Activated CD8-positive, alpha-beta memory T cell treated with anti-CD3 and anti-CD28 coated beads, Interleukin-2, amount 10 ng/mL, durations not matched to agents 7 days and 5 days (primary cell): ENCODE measurements around the gene GCSH. TPM values are rescaled to one million over a fixed set of nuclear protein-coding genes. Genes with fewer than 3 reads are reported as not detected.
"Not testable (repeated sequence)": the region's sequence is repeated elsewhere in the genome, so short reads cannot be mapped to it uniquely, and the experiment has no call there.

ENCODE experiments used
- ATAC-seq: fragments of 150-1000 bp; cut with Tn5 transposase; one replicate; pipeline ENCODE4 v1.10.0; 2021; ENCODE audit warnings: moderate library complexity
- CTCF ChIA-PET: fragments of 350-600 bp; sonication (Branson Sonifier 250); formaldehyde crosslinking; loops from one replicate; lab custom pipeline; 2021; ENCODE audit warnings: antibody characterized with exemption; lab: Charles Lee
- DNase-seq: peaks from one replicate; pipeline ENCODE4 v3.0.0-alpha.2; 2020
- H3K27ac Mint-ChIP-seq: one replicate; pipeline ENCODE4 v1.8.0; 2021; ENCODE audit warnings: mild to moderate bottlenecking, mixed read lengths
- H3K27me3 Mint-ChIP-seq: one replicate; pipeline ENCODE4 v1.8.0; 2021; ENCODE audit warnings: mixed read lengths
- H3K36me3 Mint-ChIP-seq: one replicate; pipeline ENCODE4 v1.8.0; 2021; ENCODE audit warnings: mild to moderate bottlenecking, mixed read lengths
- H3K4me1 Mint-ChIP-seq: one replicate; pipeline ENCODE4 v1.8.0; 2021; ENCODE audit warnings: mixed read lengths
- H3K4me3 Mint-ChIP-seq: one replicate; pipeline ENCODE4 v1.8.0; 2021; ENCODE audit warnings: mild to moderate bottlenecking, moderate library complexity, mixed read lengths
- H3K9me3 Mint-ChIP-seq: one replicate; pipeline ENCODE4 v1.8.0; 2022; ENCODE audit warnings: low read depth, mixed read lengths
- total RNA-seq, 2 experiments: library from RNA; stranded (reverse); gene quantifications; one replicate each; pipeline ENCODE4 v1.2.3, GENCODE V29; 2021

Gene GCSH
- total RNA-seq, 2 experiments from 2014 or later: 7.1 to 12.1 TPM

- H3K4me3 Mint-ChIP-seq: no peak overlapping the region
- CTCF ChIA-PET: no interaction called here
- H3K27me3 Mint-ChIP-seq: peaks cover 3% of the 10 kb centered on the region
- no peak for DNase-seq
- no peaks in the 10 kb centered on the region for H3K9me3 Mint-ChIP-seq
- no peak overlapping the region for H3K27ac Mint-ChIP-seq
- H3K36me3 Mint-ChIP-seq: no peaks in the 10 kb centered on the region
- H3K4me1 Mint-ChIP-seq: no peaks in the 10 kb centered on the region
- ATAC-seq: no peak
Measured at GRCh38 chr16:81121474-81121990, 25.3 kb upstream of the GCSH start.

GRCh38 chr16:81117436-81117835, 21.2 kb upstream of the GCSH start:
- no peaks in the 10 kb centered on the region for H3K36me3 Mint-ChIP-seq
- H3K27me3 Mint-ChIP-seq: peaks cover 6% of the 10 kb centered on the region
- no peak for ATAC-seq
- no peaks in the 10 kb centered on the region for H3K9me3 Mint-ChIP-seq
- no peak overlapping the region for H3K27ac Mint-ChIP-seq
- no peak overlapping the region for H3K4me3 Mint-ChIP-seq
- CTCF ChIA-PET: no interaction called here
- H3K4me1 Mint-ChIP-seq: no peaks in the 10 kb centered on the region
- no peak for DNase-seq

GRCh38 chr16:81116285-81116684, 20.1 kb upstream of the GCSH start:
- Mint-ChIP-seq H3K4me3 (no peak overlapping the region), H3K27ac (no peak overlapping the region), H3K27me3 (peaks cover 6% of the 10 kb centered on the region), H3K4me1 (no peaks in the 10 kb centered on the region), H3K36me3 (no peaks in the 10 kb centered on the region), H3K9me3 (no peaks in the 10 kb centered on the region)
- ATAC-seq: no peak
- DNase-seq: no peak
- CTCF ChIA-PET: interaction anchor here (0.6 kb wide), 1 partner anchor 90 kb away, joined by 3 read pairs; no protein-coding TSS in a partner anchor

- Mint-ChIP-seq H3K27me3 (peaks cover 5% of the 10 kb centered on the region), H3K27ac (no peak overlapping the region), H3K9me3 (no peaks in the 10 kb centered on the region), H3K4me1 (peaks cover under 1% of the 10 kb centered on the region), H3K4me3 (no peak overlapping the region), H3K36me3 (no peaks in the 10 kb centered on the region)
- CTCF ChIA-PET: no interaction called here
- ATAC-seq (no peak), DNase-seq (no peak)
Measured at GRCh38 chr16:81112453-81112852, 16.3 kb upstream of the GCSH start.

GRCh38 chr16:81109274-81109673, 13.1 kb upstream of the GCSH start:
- H3K4me1 Mint-ChIP-seq, H3K9me3 Mint-ChIP-seq, H3K27me3 Mint-ChIP-seq, H3K4me3 Mint-ChIP-seq, H3K36me3 Mint-ChIP-seq, ATAC-seq, DNase-seq, H3K27ac Mint-ChIP-seq, CTCF ChIA-PET: not testable (repeated sequence)

GRCh38 chr16:81107511-81107910, 11.3 kb upstream of the GCSH start:
- Mint-ChIP-seq H3K4me1 (peaks cover 4% of the 10 kb centered on the region), H3K9me3 (no peaks in the 10 kb centered on the region), H3K27ac (no peak overlapping the region), H3K36me3 (no peaks in the 10 kb centered on the region), H3K4me3 (no peak overlapping the region), H3K27me3 (peaks cover 4% of the 10 kb centered on the region)
- DNase-seq (no peak), ATAC-seq (no peak)
- CTCF ChIA-PET: no interaction called here

GRCh38 chr16:81106826-81107503, 10.8 kb upstream of the GCSH start:
- no peak for DNase-seq
- Mint-ChIP-seq H3K9me3 (no peaks in the 10 kb centered on the region), H3K27ac (no peak overlapping the region), H3K4me1 (peaks cover 4% of the 10 kb centered on the region), H3K36me3 (no peaks in the 10 kb centered on the region), H3K27me3 (peaks cover 4% of the 10 kb centered on the region), H3K4me3 (no peak overlapping the region)
- no peak for ATAC-seq
- CTCF ChIA-PET: no interaction called here

- Mint-ChIP-seq H3K27ac (no peak overlapping the region), H3K4me3 (no peak overlapping the region), H3K4me1 (peaks cover 4% of the 10 kb centered on the region), H3K9me3 (no peaks in the 10 kb centered on the region), H3K36me3 (no peaks in the 10 kb centered on the region), H3K27me3 (peaks cover 4% of the 10 kb centered on the region)
- CTCF ChIA-PET: no interaction called here
- DNase-seq (no peak), ATAC-seq (no peak)
Measured at GRCh38 chr16:81105946-81106345, 9.8 kb upstream of the GCSH start.

GRCh38 chr16:81101702-81102101, 5.5 kb upstream of the GCSH start:
- ATAC-seq: no peak
- no peak overlapping the region for H3K27ac Mint-ChIP-seq
- CTCF ChIA-PET: no interaction called here
- H3K4me1 Mint-ChIP-seq: peaks cover under 1% of the 10 kb centered on the region
- no peaks in the 10 kb centered on the region for H3K27me3 Mint-ChIP-seq
- no peaks in the 10 kb centered on the region for H3K36me3 Mint-ChIP-seq
- no peak for DNase-seq
- no peak overlapping the region for H3K4me3 Mint-ChIP-seq
- H3K9me3 Mint-ChIP-seq: no peaks in the 10 kb centered on the region

GRCh38 chr16:81099958-81100357, 3.8 kb upstream of the GCSH start:
- CTCF ChIA-PET: no interaction called here
- no peak overlapping the region for H3K4me3 Mint-ChIP-seq

GRCh38 chr16:81097230-81097629, 1.0 kb upstream of the GCSH start:
- CTCF ChIA-PET: interaction anchor here (0.8 to 1.2 kb wide), 2 partner anchors 61 to 217 kb away, joined by 3 to 4 read pairs; partner anchors contain the start of genes ATMIN and GAN
- Mint-ChIP-seq H3K27ac (no peak overlapping the region), H3K9me3 (peaks cover 2% of the 10 kb centered on the region), H3K36me3 (peaks cover 3% of the 10 kb centered on the region), H3K4me3 (no peak overlapping the region), H3K4me1 (peaks cover 12% of the 10 kb centered on the region), H3K27me3 (no peaks in the 10 kb centered on the region)
- no peak for DNase-seq
- no peak for ATAC-seq

More at GRCh38 chr16:81099958-81100357, 3.8 kb upstream of the GCSH start:
- Mint-ChIP-seq H3K36me3 (peaks cover under 1% of the 10 kb centered on the region), H3K27me3 (no peaks in the 10 kb centered on the region), H3K9me3 (peaks cover 2% of the 10 kb centered on the region), H3K27ac (no peak overlapping the region), H3K4me1 (peaks cover 5% of the 10 kb centered on the region)
- no peak for DNase-seq
- ATAC-seq: no peak

- DNase-seq: no peak
- no peak for ATAC-seq
- Mint-ChIP-seq H3K4me1 (peaks cover 13% of the 10 kb centered on the region), H3K36me3 (peaks cover 3% of the 10 kb centered on the region), H3K9me3 (peaks cover 2% of the 10 kb centered on the region), H3K27me3 (no peaks in the 10 kb centered on the region), H3K4me3 (peak overlapping the region; percentile 49), H3K27ac (peak overlapping the region; percentile 63)
- CTCF ChIA-PET: interaction anchor here (0.8 to 1.2 kb wide), 2 partner anchors 61 to 218 kb away, joined by 3 to 4 read pairs; partner anchors contain the start of genes ATMIN and GAN
Measured at GRCh38 chr16:81096715-81097208, 567 bp upstream of the GCSH start.

- peaks cover 3% of the 10 kb centered on the region for H3K36me3 Mint-ChIP-seq
- H3K4me1 Mint-ChIP-seq: peaks cover 13% of the 10 kb centered on the region
- H3K27ac Mint-ChIP-seq: no peak overlapping the region
- DNase-seq (no peak), ATAC-seq (no peak)
- CTCF ChIA-PET: interaction anchor here (1.2 kb wide), 1 partner anchor 60 kb away, joined by 5 read pairs; the partner anchor contains the start of gene ATMIN
- H3K27me3 Mint-ChIP-seq: no peaks in the 10 kb centered on the region
- peak overlapping the region; percentile 63 for H3K4me3 Mint-ChIP-seq
- peaks cover 2% of the 10 kb centered on the region for H3K9me3 Mint-ChIP-seq
Measured at GRCh38 chr16:81095653-81095952, 592 bp downstream of the GCSH start.

- Mint-ChIP-seq H3K4me3 (peak overlapping the region; percentile 63), H3K9me3 (peaks cover 2% of the 10 kb centered on the region)
Measured at GRCh38 chr16:81094771-81095251, 1.4 kb downstream of the GCSH start.

More at GRCh38 chr16:81094771-81095251, 1.4 kb downstream of the GCSH start:
- ATAC-seq (no peak), DNase-seq (no peak)
- no peaks in the 10 kb centered on the region for H3K27me3 Mint-ChIP-seq
- H3K36me3 Mint-ChIP-seq: peaks cover 3% of the 10 kb centered on the region
- no peak overlapping the region for H3K27ac Mint-ChIP-seq
- CTCF ChIA-PET: interaction anchor here (1.2 kb wide), 1 partner anchor 59 kb away, joined by 5 read pairs; the partner anchor contains the start of gene ATMIN
- peaks cover 13% of the 10 kb centered on the region for H3K4me1 Mint-ChIP-seq
